Measurements from ENCODE around the gene RNASEH2B. TPM values are rescaled to one million over a fixed set of nuclear protein-coding genes. Genes with fewer than 3 reads are reported as not detected.

RNASEH2B gene
- total RNA-seq, 4 donors from 2014 or later = 27.5 to 82.2 (median 48.8) TPM

DNA sequence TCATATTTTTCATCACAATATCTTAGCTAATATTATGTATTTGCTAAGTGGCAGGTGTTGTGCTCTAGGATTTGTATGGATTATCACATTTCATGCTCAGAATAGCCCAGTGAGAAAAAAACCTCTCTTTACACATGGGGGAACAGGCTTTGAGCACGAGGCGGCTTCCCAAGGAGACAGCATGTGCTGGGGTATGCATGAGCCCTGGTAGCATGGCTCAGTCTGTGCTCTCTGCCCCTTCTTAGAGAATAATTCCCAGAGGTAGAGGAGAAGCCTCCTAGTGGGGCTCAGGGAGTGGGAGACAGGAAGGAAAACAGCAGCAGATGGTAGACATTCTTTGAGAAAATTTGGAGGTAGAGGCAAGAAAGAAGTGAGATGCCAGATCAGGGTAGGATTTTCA is 31.6 kb downstream of the RNASEH2B start:
- no peak overlapping the region for H3K27ac ChIP-seq (replicated peaks in 1 of 4)
- H3K4me3 ChIP-seq = no peak overlapping the region
- peaks cover 0 to 46% (median 25%) of the 10 kb centered on the region in 4 donors for H3K36me3 ChIP-seq
- H3K9me3 ChIP-seq = no peaks in the 10 kb centered on the region
- intact Hi-C loops (cut with DNase I) = no loop called here
- TF ChIP-seq, protein P1, sequence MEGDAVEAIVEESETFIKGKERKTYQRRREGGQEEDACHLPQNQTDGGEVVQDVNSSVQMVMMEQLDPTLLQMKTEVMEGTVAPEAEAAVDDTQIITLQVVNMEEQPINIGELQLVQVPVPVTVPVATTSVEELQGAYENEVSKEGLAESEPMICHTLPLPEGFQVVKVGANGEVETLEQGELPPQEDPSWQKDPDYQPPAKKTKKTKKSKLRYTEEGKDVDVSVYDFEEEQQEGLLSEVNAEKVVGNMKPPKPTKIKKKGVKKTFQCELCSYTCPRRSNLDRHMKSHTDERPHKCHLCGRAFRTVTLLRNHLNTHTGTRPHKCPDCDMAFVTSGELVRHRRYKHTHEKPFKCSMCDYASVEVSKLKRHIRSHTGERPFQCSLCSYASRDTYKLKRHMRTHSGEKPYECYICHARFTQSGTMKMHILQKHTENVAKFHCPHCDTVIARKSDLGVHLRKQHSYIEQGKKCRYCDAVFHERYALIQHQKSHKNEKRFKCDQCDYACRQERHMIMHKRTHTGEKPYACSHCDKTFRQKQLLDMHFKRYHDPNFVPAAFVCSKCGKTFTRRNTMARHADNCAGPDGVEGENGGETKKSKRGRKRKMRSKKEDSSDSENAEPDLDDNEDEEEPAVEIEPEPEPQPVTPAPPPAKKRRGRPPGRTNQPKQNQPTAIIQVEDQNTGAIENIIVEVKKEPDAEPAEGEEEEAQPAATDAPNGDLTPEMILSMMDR (IDR thresholded peaks at IDR 0.05) = no peak
- TF ChIP-seq POLR2AphosphoS5 (IDR thresholded peaks at IDR 0.05) (no peak), POLR2A (IDR thresholded peaks at IDR 0.05; ENCODE audit: low read depth) (no peak), EP300 (IDR thresholded peaks at IDR 0.05) (no peak)
- H3K27me3 ChIP-seq = no peaks in the 10 kb centered on the region
- 92% methylated on average over 2 of the region's 2 CpGs for WGBS
- no peak for DNase-seq (ENCODE audit: extremely low spot score)
- H3K4me1 ChIP-seq = no peaks in the 10 kb centered on the region

DNA sequence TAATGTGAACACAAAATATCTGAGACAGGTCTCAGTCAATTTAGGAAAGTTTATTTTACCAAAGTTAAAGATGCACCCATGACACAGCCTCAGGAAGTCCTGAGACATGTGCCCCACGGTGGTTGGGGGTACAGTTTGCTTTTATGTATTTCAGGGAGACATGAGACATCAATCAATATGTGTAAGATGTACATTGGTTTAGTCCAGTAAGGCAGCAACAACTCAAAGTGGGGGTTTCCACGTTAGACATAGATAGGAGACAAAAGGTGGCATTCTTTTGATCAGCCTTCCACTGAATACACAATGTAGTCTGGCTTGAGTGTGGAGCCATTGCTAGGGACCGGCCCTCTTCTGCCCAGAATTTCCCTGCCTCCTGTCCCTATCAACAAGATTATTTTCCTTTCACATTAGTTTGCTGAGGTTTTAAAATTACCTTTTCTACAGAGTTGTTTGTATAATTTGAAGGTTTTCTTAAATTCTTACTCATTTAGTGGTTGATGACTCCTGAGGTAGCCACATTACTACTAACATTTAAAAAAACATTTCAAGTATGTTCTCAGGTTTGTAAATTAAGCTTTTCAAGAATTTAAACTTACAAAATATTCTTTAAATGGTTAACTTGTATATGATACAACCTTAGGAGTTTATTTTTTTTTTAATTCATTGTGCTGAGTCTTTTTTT is 33.2 kb downstream of the RNASEH2B start:
- H3K9me3 ChIP-seq = no peaks in the 10 kb centered on the region
- no peak for DNase-seq (ENCODE audit: extremely low spot score)
- H3K27ac ChIP-seq (replicated peaks in 1 of 4) = no peak overlapping the region
- H3K27me3 ChIP-seq = no peaks in the 10 kb centered on the region
- peaks cover 0 to 41% (median 18%) of the 10 kb centered on the region in 4 donors for H3K36me3 ChIP-seq
- no peak overlapping the region for H3K4me3 ChIP-seq
- intact Hi-C loops (cut with DNase I) = no loop called here
- TF ChIP-seq POLR2A (IDR thresholded peaks at IDR 0.05; ENCODE audit: low read depth) = no peak
- TF ChIP-seq, protein P1 (IDR thresholded peaks at IDR 0.05) = no peak
- no peak for TF ChIP-seq POLR2AphosphoS5 (IDR thresholded peaks at IDR 0.05)
- TF ChIP-seq EP300 (IDR thresholded peaks at IDR 0.05) = no peak
- H3K4me1 ChIP-seq = no peaks in the 10 kb centered on the region
- 80% methylated on average over 3 of the region's 3 CpGs for WGBS

DNA sequence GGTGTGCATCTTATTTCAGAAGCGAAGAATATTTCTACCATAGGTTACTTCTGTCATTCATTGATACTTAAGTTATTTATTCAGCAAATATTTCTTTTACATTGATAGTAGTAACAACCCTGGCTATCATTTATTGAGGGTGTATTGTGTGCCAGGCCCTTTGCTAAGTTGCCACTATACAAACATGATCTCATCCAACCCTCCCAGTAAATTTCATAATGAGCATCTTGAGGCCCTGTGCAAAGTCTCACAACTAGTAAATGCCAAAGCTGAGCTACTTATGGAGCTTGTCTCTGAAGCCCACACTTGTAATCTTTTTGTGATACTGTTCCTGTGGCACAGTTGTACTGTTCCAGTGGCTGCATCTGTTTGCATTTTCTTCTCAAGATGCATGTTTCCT is 36.1 kb downstream of the RNASEH2B start:
- TF ChIP-seq EP300 (IDR thresholded peaks at IDR 0.05) (no peak), POLR2A (IDR thresholded peaks at IDR 0.05; ENCODE audit: low read depth) (no peak), POLR2AphosphoS5 (IDR thresholded peaks at IDR 0.05) (no peak)
- TF ChIP-seq, protein P1 (IDR thresholded peaks at IDR 0.05) = no peak
- no peaks in the 10 kb centered on the region for H3K27me3 ChIP-seq
- intact Hi-C loops (cut with DNase I) = no loop called here
- DNase-seq (ENCODE audit: extremely low spot score) = no peak
- no peak overlapping the region for H3K27ac ChIP-seq (replicated peaks in 1 of 4)
- H3K36me3 ChIP-seq = peaks cover 0 to 37% (median 19%) of the 10 kb centered on the region in 4 donors
- WGBS = 100% methylated on average over 1 of the region's 1 CpG
- peaks cover 7 to 23% (median 22%) of the 10 kb centered on the region in 4 donors for H3K4me1 ChIP-seq
- H3K4me3 ChIP-seq = no peak overlapping the region
- H3K9me3 ChIP-seq = no peaks in the 10 kb centered on the region

DNA sequence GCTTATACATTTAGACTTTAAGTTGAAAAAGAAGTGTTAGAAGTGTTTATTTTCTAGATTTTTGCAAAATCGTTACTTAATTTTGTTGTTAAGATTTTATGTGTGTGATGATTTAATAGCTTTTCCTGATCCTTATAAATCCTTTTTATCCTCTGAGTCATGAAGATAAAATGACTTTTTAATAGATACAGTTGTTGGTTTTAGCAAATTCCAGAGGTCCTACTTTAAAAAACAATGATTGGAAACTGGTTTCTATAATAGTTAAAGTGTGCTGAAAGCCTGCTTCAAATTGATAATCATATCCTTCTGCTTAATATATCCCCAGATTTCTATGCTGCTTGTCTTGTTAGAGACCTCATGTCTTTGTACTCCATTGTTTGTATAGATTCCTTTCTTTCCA is 39.0 kb downstream of the RNASEH2B start:
- Histone ChIP-seq H3K4me3 (no peak overlapping the region), H3K9me3 (no peaks in the 10 kb centered on the region), H3K27ac (replicated peaks in 1 of 4) (no peak overlapping the region), H3K36me3 (peaks cover 0 to 39% (median 11%) of the 10 kb centered on the region in 4 donors), H3K4me1 (peaks cover 7 to 37% (median 33%) of the 10 kb centered on the region in 4 donors), H3K27me3 (no peaks in the 10 kb centered on the region)
- 46% methylated on average over 1 of the region's 1 CpG for WGBS
- TF ChIP-seq POLR2AphosphoS5 (IDR thresholded peaks at IDR 0.05) = no peak
- TF ChIP-seq, protein P1 (IDR thresholded peaks at IDR 0.05) = no peak
- no peak for TF ChIP-seq EP300 (IDR thresholded peaks at IDR 0.05)
- no peak for TF ChIP-seq POLR2A (IDR thresholded peaks at IDR 0.05; ENCODE audit: low read depth)
- intact Hi-C loops (cut with DNase I) = no loop called here
- no peak for DNase-seq (ENCODE audit: extremely low spot score)

Data from esophagus muscularis mucosa (tissue), 4 donors.